Adrenal gland (tissue), 12 donors: Measurements from ENCODE around the gene OPCML. TPM values are rescaled to one million over a fixed set of nuclear protein-coding genes. Genes with fewer than 3 reads are reported as not detected.

Experiments used
- DNase-seq, 7 donors: peaks; one replicate each; pipeline ENCODE4 v3.0.0-alpha.2; 2019 to 2020
- H3K27ac ChIP-seq, 5 donors: fragments of 200-600 bp; sonication (generic) in 4 of 5; 1 replicate in 3 of 5; 2 replicates in 2 of 5; pipeline versions ENCODE4 v1.5.1 to v1.8.0; 2016 to 2020; ENCODE audit warnings: mild to moderate bottlenecking in 1 of 5
- H3K27me3 ChIP-seq: fragments of 200-600 bp; 2 replicates; pipeline ENCODE4 v1.8.0; 2021
- H3K36me3 ChIP-seq, 2 donors: fragments of 200-600 bp; replicated peaks in 1 of 2; 1 replicate in 1 of 2; 2 replicates in 1 of 2; pipeline versions ENCODE4 v1.5.1 to v1.8.0; 2018 to 2022
- H3K4me1 ChIP-seq, 2 donors: fragments of 200-600 bp; replicated peaks in 1 of 2; 1 replicate in 1 of 2; 2 replicates in 1 of 2; pipeline versions ENCODE4 v1.5.1 to v1.8.0; 2018 to 2021
- H3K4me3 ChIP-seq, 4 donors: fragments of 200-600 bp; sonication (generic) in 3 of 4; one replicate each; pipeline ENCODE4 v1.5.1; 2016 to 2018
- H3K9me3 ChIP-seq, 3 donors: fragments of 200-600 bp; sonication (generic) in 1 of 3; replicated peaks in 1 of 3; 1 replicate in 2 of 3; 2 replicates in 1 of 3; pipeline versions ENCODE4 v1.5.1 to v1.8.0; 2016 to 2021
- POLR2A ChIP-seq, 2 donors: fragments of 450-650 bp; IDR thresholded peaks; one replicate each; pipeline ENCODE4 v1.6.1; 2017; ENCODE audit warnings: antibody characterized with exemption in 2 of 2, mild to moderate bottlenecking in 2 of 2, moderate library complexity in 1 of 2
- WGBS, 4 donors: extraction: QIAGEN DNeasy Blood & Tissue Kit in 2 of 4; methylation state at CpG; one replicate each; pipeline versions ENCODE4 v1.1.5 to v1.1.7; 2013 to 2017; 5-methylcytosine and 5-hydroxymethylcytosine counted together
- intact Hi-C, 2 donors: fragments of 100-400 bp; cut with DNase I; formaldehyde crosslinking; loops; one replicate each; pipeline versions ENCODE4 v1.14.1 to v1.15.0; 2022 to 2023
- polyA plus RNA-seq, 3 donors: library from polyadenylated mRNA; stranded (reverse); fragments of 200-250 nt in 2 of 3; fragments of 350-450 nt in 1 of 3; fragmentation: Illumina TruSeq in 1 of 3; extraction: RNeasy Lipid Tissue Mini Kit (QIAGEN cat#74804) in 1 of 3; gene quantifications; one replicate each; pipeline ENCODE4 v1.2.3, GENCODE V29; 2013 to 2014
- total RNA-seq, 9 donors: library from RNA; depleted of rRNA in 4 of 9; stranded (reverse); fragments of >200 nt in 4 of 9; fragments of 120-200 nt in 1 of 9; fragmentation: NEBNext Ultra II Directional in 1 of 9; extraction: Animal tissue kit (Norgen Biotek cat#: 25700) in 1 of 9; gene quantifications; one replicate each; pipeline versions ENCODE4 v1.1.0 to v1.2.4, GENCODE V29; 2013 to 2023
- TF ChIP-seq, protein P1 (sequence below), 6 experiments: fragments of 450-650 bp in 4 of 6; fragments of 200-600 bp in 2 of 6; sonication (generic) in 1 of 6; IDR thresholded peaks; 1 replicate in 5 of 6; 2 replicates in 1 of 6; pipeline versions ENCODE4 v1.5.1 to v1.8.0; 2016 to 2021; ENCODE audit warnings: antibody characterized with exemption in 6 of 6, mild to moderate bottlenecking in 2 of 6, moderate library complexity in 1 of 6
- donor health status: healthy with polysubstance abuse.
- donor health status: Bipolar disorder and iron deficiency.
- donor health status: DM: yes; HTN: yes; CAD: no.
- donor health status: DM: no; HTN: no; CAD: no.
- donor health status: DM: no; HTN: no; CAD: no.
- donor health status: DM: yes; HTN: yes; CAD: no.

Gene OPCML
- total and polyA plus RNA-seq, 12 donors: 0.10 to 5.5 (median 0.72) TPM; not detected in 5

DNA sequence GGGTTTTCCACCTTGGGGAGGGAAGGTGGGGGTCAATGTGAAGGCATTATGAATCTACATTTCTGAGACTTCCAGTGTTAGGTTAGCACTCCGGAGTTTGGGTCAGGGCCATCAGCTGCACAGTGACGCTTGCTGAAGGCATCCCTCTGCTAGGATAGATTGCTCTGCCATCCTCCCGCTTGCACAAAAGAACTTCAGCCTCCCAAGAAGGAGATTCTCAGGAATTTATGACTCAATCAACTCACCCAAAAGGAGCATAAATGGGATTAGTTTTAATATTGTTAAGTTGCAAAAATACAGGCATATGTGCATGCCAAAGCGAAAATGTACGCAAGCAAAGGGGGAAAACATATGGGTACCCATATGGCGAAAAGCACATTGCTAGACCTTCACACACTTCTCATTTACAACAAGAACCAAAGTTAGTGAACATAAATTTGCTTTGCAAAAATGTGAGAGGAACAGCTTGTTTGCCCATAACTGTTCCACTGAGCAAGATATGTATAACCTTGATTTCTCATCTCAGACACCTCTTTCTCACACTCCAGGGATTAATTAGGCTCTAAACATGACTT lies 1013.0 kb downstream of the OPCML start:
- intact Hi-C loops: no loop called here
- Histone ChIP-seq H3K27me3 (no peaks in the 10 kb centered on the region), H3K4me3 (no peak overlapping the region), H3K4me1 (no peaks in the 10 kb centered on the region), H3K9me3 (no peaks in the 10 kb centered on the region), H3K36me3 (no peaks in the 10 kb centered on the region), H3K27ac (no peak overlapping the region)
- 62 to 78% (median 74%) methylated on average over 6 of the region's 6 CpGs for WGBS, 4 donors
- DNase-seq: no peak
- no peak for TF ChIP-seq POLR2A (IDR thresholded peaks at IDR 0.05)
- TF ChIP-seq, protein P1, sequence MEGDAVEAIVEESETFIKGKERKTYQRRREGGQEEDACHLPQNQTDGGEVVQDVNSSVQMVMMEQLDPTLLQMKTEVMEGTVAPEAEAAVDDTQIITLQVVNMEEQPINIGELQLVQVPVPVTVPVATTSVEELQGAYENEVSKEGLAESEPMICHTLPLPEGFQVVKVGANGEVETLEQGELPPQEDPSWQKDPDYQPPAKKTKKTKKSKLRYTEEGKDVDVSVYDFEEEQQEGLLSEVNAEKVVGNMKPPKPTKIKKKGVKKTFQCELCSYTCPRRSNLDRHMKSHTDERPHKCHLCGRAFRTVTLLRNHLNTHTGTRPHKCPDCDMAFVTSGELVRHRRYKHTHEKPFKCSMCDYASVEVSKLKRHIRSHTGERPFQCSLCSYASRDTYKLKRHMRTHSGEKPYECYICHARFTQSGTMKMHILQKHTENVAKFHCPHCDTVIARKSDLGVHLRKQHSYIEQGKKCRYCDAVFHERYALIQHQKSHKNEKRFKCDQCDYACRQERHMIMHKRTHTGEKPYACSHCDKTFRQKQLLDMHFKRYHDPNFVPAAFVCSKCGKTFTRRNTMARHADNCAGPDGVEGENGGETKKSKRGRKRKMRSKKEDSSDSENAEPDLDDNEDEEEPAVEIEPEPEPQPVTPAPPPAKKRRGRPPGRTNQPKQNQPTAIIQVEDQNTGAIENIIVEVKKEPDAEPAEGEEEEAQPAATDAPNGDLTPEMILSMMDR (IDR thresholded peaks at IDR 0.05): no peak

DNA sequence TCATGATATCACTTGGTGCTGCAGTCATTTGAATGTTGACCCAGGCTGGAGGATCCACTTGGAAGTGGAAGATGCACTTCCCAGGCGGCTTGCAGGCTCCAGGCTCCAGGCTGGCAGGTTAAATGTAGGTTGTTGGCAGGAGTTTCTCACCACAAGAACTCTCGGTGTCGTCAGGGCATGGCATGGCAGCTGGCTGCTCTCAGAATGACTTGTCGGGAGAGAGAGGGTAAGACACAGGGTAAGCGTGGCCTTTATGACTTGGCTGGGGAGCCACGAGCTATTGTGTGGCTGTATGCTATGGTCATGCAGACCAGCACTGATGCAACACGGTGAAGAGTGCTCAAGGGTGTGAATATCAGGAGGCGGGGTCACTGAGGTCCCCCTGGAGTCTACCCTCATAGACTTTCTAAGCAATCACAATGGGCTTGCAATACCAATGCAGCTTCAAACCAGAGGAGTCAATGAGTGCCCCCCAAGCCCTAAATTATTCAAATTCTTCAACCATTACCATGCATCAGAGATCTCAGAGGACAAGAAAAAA lies 1027.7 kb downstream of the OPCML start:
- Histone ChIP-seq H3K4me1 (no peaks in the 10 kb centered on the region), H3K27ac (no peak overlapping the region), H3K36me3 (no peaks in the 10 kb centered on the region), H3K27me3 (no peaks in the 10 kb centered on the region), H3K9me3 (no peaks in the 10 kb centered on the region), H3K4me3 (no peak overlapping the region)
- DNase-seq: no peak
- 83 to 90% (median 84%) methylated on average over 8 of the region's 8 CpGs for WGBS, 4 donors
- intact Hi-C loops: no loop called here
- TF ChIP-seq POLR2A (IDR thresholded peaks at IDR 0.05): no peak
- TF ChIP-seq, protein P1 (IDR thresholded peaks at IDR 0.05): no peak

DNA sequence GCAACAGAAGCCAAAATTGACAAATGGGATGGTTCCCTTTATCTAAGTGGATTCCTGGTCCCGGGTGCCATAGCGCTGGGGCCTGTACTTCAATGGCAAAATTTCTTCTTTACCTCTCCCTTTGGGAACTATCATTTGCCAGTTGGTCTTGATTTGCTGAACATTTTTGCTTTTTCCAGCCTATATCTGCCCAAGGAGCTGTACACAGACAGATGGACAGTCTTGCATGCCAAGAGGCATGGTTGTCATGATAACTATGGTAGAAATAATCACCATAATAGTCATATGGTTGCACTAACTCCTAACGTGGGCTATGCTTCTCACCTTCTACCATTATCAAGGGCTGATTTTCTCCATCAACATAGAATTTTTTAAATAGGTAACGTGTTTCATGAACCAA lies 1030.9 kb downstream of the OPCML start:
- Histone ChIP-seq H3K27ac (no peak overlapping the region), H3K4me3 (no peak overlapping the region), H3K36me3 (no peaks in the 10 kb centered on the region), H3K9me3 (no peaks in the 10 kb centered on the region), H3K4me1 (no peaks in the 10 kb centered on the region), H3K27me3 (no peaks in the 10 kb centered on the region)
- no peak for DNase-seq
- TF ChIP-seq, protein P1 (IDR thresholded peaks at IDR 0.05): no peak
- TF ChIP-seq POLR2A (IDR thresholded peaks at IDR 0.05): no peak
- intact Hi-C loops: no loop called here
- WGBS, 4 donors: 86 to 90% (median 88%) methylated on average over 4 of the region's 4 CpGs

DNA sequence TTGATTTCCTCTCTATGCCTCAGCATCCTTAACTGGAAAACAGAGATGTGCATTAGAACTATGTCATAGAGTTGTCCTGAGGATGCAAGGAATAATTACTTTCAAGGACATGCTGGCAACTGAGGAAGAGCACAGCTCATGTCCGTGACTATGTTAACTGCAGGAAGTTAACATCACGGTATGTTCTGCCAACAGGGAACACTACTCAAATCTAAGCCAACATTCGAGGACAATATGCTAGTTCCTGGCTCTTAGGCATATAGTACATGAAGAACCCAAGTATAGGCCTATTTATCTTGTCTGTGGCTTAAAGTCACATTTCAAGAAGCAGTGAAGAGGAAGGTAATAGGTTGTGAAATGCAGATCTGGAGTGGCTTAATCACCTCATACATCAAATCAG lies 1032.6 kb downstream of the OPCML start:
- Histone ChIP-seq H3K27me3 (no peaks in the 10 kb centered on the region), H3K27ac (no peak overlapping the region), H3K9me3 (no peaks in the 10 kb centered on the region), H3K36me3 (no peaks in the 10 kb centered on the region), H3K4me1 (no peaks in the 10 kb centered on the region), H3K4me3 (no peak overlapping the region)
- TF ChIP-seq POLR2A (IDR thresholded peaks at IDR 0.05): no peak
- TF ChIP-seq, protein P1 (IDR thresholded peaks at IDR 0.05): no peak
- 59 to 77% (median 72%) methylated on average over 3 of the region's 3 CpGs for WGBS, 4 donors
- intact Hi-C loops: no loop called here
- no peak for DNase-seq
